HepG2 (cell line): Measurements from ENCODE around the gene ELP4. TPM values are rescaled to one million over a fixed set of nuclear protein-coding genes. Genes with fewer than 3 reads are reported as not detected.

Experiments
- ATAC-seq: fragments of 200-7000 bp; cut with Tn5 transposase; 3 replicates; pipeline ENCODE4 v1.9.1; 2020; ENCODE audit warnings: mild to moderate bottlenecking, moderate library complexity
- BruUV-seq: library from RNA; stranded (reverse); fragments of 400-500 nt; replicated peaks from 2 replicates; lab custom pipeline; 2021; lab: Mats Ljungman, UMichigan
- CTCF ChIA-PET: fragments of 300-600 bp; formaldehyde crosslinking; extraction: SDS; loops from one replicate; lab custom pipeline; 2021; ENCODE audit warnings: low total read pairs, inconsistent platforms, low intra/inter-chr PET ratio; lab: Yijun Ruan, JAX
- POLR2A ChIA-PET: fragments of 350-600 bp; sonication (Branson Sonifier 250); formaldehyde crosslinking; loops from one replicate; lab custom pipeline; 2020; ENCODE audit warnings: antibody characterized with exemption, inconsistent platforms; lab: Yijun Ruan, JAX
- DNase-seq: peaks from one replicate; pipeline ENCODE4 v3.0.0-alpha.2; 2015; ENCODE audit warnings: low spot score
- FAIRE-seq: peaks from 3 replicates; lab custom pipeline; 2011; peaks lifted over from hg19 to GRCh38; lab: Jason Lieb, UNC
- H2AFZ ChIP-seq: one replicate; pipeline ENCODE4 v1.6.1; 2011; ENCODE audit warnings: low read length, inconsistent platforms
- H3K27ac ChIP-seq: fragments of 300-600 bp; 3 replicates; pipeline ENCODE4 v1.8.0; 2011; ENCODE audit warnings: mixed run types, mild to moderate bottlenecking, mixed read lengths, low read length, inconsistent platforms; ENCODE audit not compliant: insufficient read depth; ENCODE audit errors: extremely low read length
- H3K27me3 ChIP-seq, 2 experiments: fragments of 200-600 bp in 1 of 2; 2 replicates in 1 of 2; 3 replicates in 1 of 2; pipeline versions ENCODE4 v1.6.0 to v1.8.0; 2011; ENCODE audit warnings: low read length in 2 of 2, mild to moderate bottlenecking in 2 of 2, moderate library complexity in 2 of 2, inconsistent platforms in 1 of 2; ENCODE audit not compliant: insufficient read depth in 2 of 2, control insufficient read depth in 1 of 2
- H3K36me3 ChIP-seq, 2 experiments: fragments of 200-600 bp in 1 of 2; replicated peaks in 1 of 2; 2 replicates in 1 of 2; 3 replicates in 1 of 2; pipeline versions ENCODE4 v1.5.1 to v1.8.0; 2011; ENCODE audit warnings: low read length in 2 of 2, inconsistent platforms in 1 of 2; ENCODE audit not compliant: insufficient read depth in 2 of 2, control insufficient read depth in 1 of 2
- H3K4me1 ChIP-seq: 2 replicates; pipeline ENCODE4 v1.5.1; 2012; ENCODE audit warnings: low read length, inconsistent platforms; ENCODE audit not compliant: insufficient read depth
- H3K4me2 ChIP-seq: 2 replicates; pipeline ENCODE4 v1.6.0; 2011; ENCODE audit warnings: low read depth, low read length, inconsistent platforms
- H3K4me3 ChIP-seq, 3 experiments: fragments of 200-600 bp in 1 of 3; sonication (generic), shearing (Covaris generic) in 1 of 3; replicated peaks in 1 of 3; 2 replicates each; pipeline ENCODE4 v1.5.1; 2011 to 2016; ENCODE audit warnings: low read length in 3 of 3, inconsistent platforms in 2 of 3, low read depth in 2 of 3, mild to moderate bottlenecking in 2 of 3, control low read depth in 1 of 3, mixed read lengths in 1 of 3; ENCODE audit not compliant: insufficient read depth in 1 of 3
- H3K79me2 ChIP-seq: one replicate; pipeline ENCODE4 v1.6.1; 2011; ENCODE audit warnings: low read length, inconsistent platforms; ENCODE audit not compliant: insufficient read depth
- H3K9ac ChIP-seq: 2 replicates; pipeline ENCODE4 v1.6.0; 2011; ENCODE audit warnings: mild to moderate bottlenecking, low read depth, low read length, inconsistent platforms; ENCODE audit not compliant: insufficient read depth
- H3K9me3 ChIP-seq: 2 replicates; pipeline ENCODE4 v1.5.1; 2012; ENCODE audit warnings: mild to moderate bottlenecking, low read length
- H4K20me1 ChIP-seq: 2 replicates; pipeline ENCODE4 v1.6.0; 2011; ENCODE audit warnings: inconsistent platforms, mild to moderate bottlenecking, low read length, moderate library complexity; ENCODE audit not compliant: insufficient read depth
- DPF2 ChIP-seq: sonication (generic); formaldehyde crosslinking; IDR thresholded peaks from 2 replicates; pipeline ENCODE4 v1.4.0; 2020; ENCODE audit warnings: mild to moderate bottlenecking, low read depth, missing genetic modification reagents, borderline replicate concordance
- LBX2 ChIP-seq: sonication (generic); formaldehyde crosslinking; IDR thresholded peaks from 2 replicates; pipeline ENCODE4 v1.5.0; 2020; ENCODE audit warnings: missing genetic modification reagents, mild to moderate bottlenecking, borderline replicate concordance
- MXI1 ChIP-seq: IDR thresholded peaks from 3 replicates; pipeline ENCODE4 v1.6.1; 2012; ENCODE audit warnings: low read depth, low read length, inconsistent platforms, borderline replicate concordance
- SNAPC2 ChIP-seq: sonication (generic); formaldehyde crosslinking; IDR thresholded peaks from 2 replicates; pipeline ENCODE4 v1.8.1; 2022; ENCODE audit warnings: mild to moderate bottlenecking, missing genetic modification reagents
- SPEN ChIP-seq: sonication (generic); formaldehyde crosslinking; IDR thresholded peaks from 2 replicates; pipeline ENCODE4 v1.5.1; 2020; ENCODE audit warnings: low read depth, mild to moderate bottlenecking, missing genetic modification reagents
- ZBTB2 ChIP-seq: sonication (generic); formaldehyde crosslinking; IDR thresholded peaks from 2 replicates; pipeline ENCODE4 v1.8.0; 2022; ENCODE audit warnings: low read depth, missing genetic modification reagents
- ZNF468 ChIP-seq: sonication (generic); formaldehyde crosslinking; IDR thresholded peaks from 2 replicates; pipeline ENCODE4 v1.8.0; 2022; ENCODE audit warnings: mild to moderate bottlenecking, moderate library complexity, missing genetic modification reagents
- WGBS: methylation state at CpG from one replicate; pipeline ENCODE4 v1.1.6; 2017; ENCODE audit warnings: low lambda C conversion rate; 5-methylcytosine and 5-hydroxymethylcytosine counted together
- in situ Hi-C: cut with HindIII; loops from 2 replicates; pipeline ENCODE4 v1.10.0; 2017; ENCODE audit warnings: low pct_unique_long_range_greater_than_20kb; ENCODE audit not compliant: extremely low pct_ligation_motif_present
- intact Hi-C: fragments of 100-400 bp; cut with micrococcal nuclease; formaldehyde crosslinking; loops from one replicate; pipeline ENCODE4 v1.10.0; 2022; ENCODE audit not compliant: unreplicated experiment
- polyA plus RNA-seq, 8 experiments: library from polyadenylated mRNA; depleted of rRNA in 3 of 8; stranded (reverse) in 7 of 8; unstranded in 1 of 8; fragments of >200 nt; fragmentation: Illumina TruSeq in 4 of 8; extraction: Trizol in 4 of 8; gene quantifications; 2 replicates each; pipeline versions ENCODE4 v1.2.1 to v1.2.3, GENCODE V29; 2011 to 2016; ENCODE audit warnings: low read depth in 4 of 8, missing spikeins in 1 of 8, mixed read lengths in 1 of 8; ENCODE audit not compliant: insufficient read depth in 1 of 8
- total RNA-seq, 5 experiments: library from RNA; depleted of rRNA; stranded (reverse); fragments of >200 nt; fragmentation: Illumina TruSeq; extraction: Trizol; gene quantifications; 2 replicates each; pipeline ENCODE4 v1.2.3, GENCODE V29; 2016; ENCODE audit warnings: low read depth in 1 of 5

The ELP4 gene
- total and polyA plus RNA-seq, 2 of the 13 experiments (the other 11 are each of a cell fraction or from before 2014, with no cell fraction given), result 12.8 to 19.1 TPM

GRCh38 chr11:31803813-31804311, 294.3 kb downstream of the ELP4 start:
- no peak overlapping the region for H3K9ac ChIP-seq
- H2AFZ ChIP-seq, result no peak overlapping the region
- TF ChIP-seq SNAPC2 (CRISPR knock-in tag) (no peak), ZBTB2 (CRISPR knock-in tag) (no peak), DPF2 (CRISPR knock-in tag) (no peak), ZNF468 (CRISPR knock-in tag) (no peak), MXI1 (no peak), SPEN (CRISPR knock-in tag) (no peak), LBX2 (no peak)
- H4K20me1 ChIP-seq, result no peaks in the 10 kb centered on the region
- H3K79me2 ChIP-seq, result no peaks in the 10 kb centered on the region
- intact Hi-C loops (no loop called here), in situ Hi-C loops (no loop called here)
- H3K4me3 ChIP-seq, result no peak overlapping the region
- 86% methylated on average over 13 of the region's 13 CpGs for WGBS
- H3K27ac ChIP-seq, result no peak overlapping the region
- DNase-seq, result no peak
- H3K4me2 ChIP-seq, result no peak overlapping the region
- no peaks in the 10 kb centered on the region for H3K36me3 ChIP-seq
- ChIA-PET CTCF (no interaction called here), POLR2A (no interaction called here)
- no TSS peak for BruUV-seq
- FAIRE-seq, result no peak
- no peaks in the 10 kb centered on the region for H3K9me3 ChIP-seq
- H3K4me1 ChIP-seq, result no peaks in the 10 kb centered on the region
- peaks cover 0 to 18% of the 10 kb centered on the region in 2 experiments; a peak in 3 of 5 replicates for H3K27me3 ChIP-seq
- no peak for ATAC-seq
